ENCODE measurements around the gene ZNF385A.

The ZNF385A gene

GRCh38 chr12:54378796-54379397 lies 5.6 kb downstream of the ZNF385A start:
- Histone ChIP-seq H3K36me3 (ENCODE audit: control insufficient read depth, insufficient read depth, low read length) (no peaks in the 10 kb centered on the region; the same call in 1 of the 2 replicates), H3K4me3 (replicated peaks; ENCODE audit: low read depth, low read length) (no peak overlapping the region), H3K27me3 (replicated peaks; ENCODE audit: control insufficient read depth, insufficient read depth, low read length) (no peaks in the 10 kb centered on the region; the same call in 1 of the 2 replicates)
- no peak for DNase-seq (ENCODE audit: extremely low read depth, insufficient read length)
- no peak for TF ChIP-seq CTCF (IDR thresholded peaks at IDR 0.05; ENCODE audit: insufficient read depth, low read length, poor library complexity, severe bottlenecking)

GRCh38 chr12:54377797-54378515 lies 6.6 kb downstream of the ZNF385A start:
- no peak for TF ChIP-seq CTCF (IDR thresholded peaks at IDR 0.05; ENCODE audit: insufficient read depth, low read length, poor library complexity, severe bottlenecking)
- no peak overlapping the region for H3K4me3 ChIP-seq (replicated peaks; ENCODE audit: low read depth, low read length)
- no peaks in the 10 kb centered on the region; the same call in 1 of the 2 replicates for H3K36me3 ChIP-seq (ENCODE audit: control insufficient read depth, insufficient read depth, low read length)
- DNase-seq (ENCODE audit: extremely low read depth, insufficient read length), result no peak
- no peaks in the 10 kb centered on the region; the same call in 1 of the 2 replicates for H3K27me3 ChIP-seq (replicated peaks; ENCODE audit: control insufficient read depth, insufficient read depth, low read length)

- no peaks in the 10 kb centered on the region; the same call in 1 of the 2 replicates for H3K27me3 ChIP-seq (replicated peaks; ENCODE audit: control insufficient read depth, insufficient read depth, low read length)
- DNase-seq (ENCODE audit: extremely low read depth, insufficient read length), result no peak
- no peak for TF ChIP-seq CTCF (IDR thresholded peaks at IDR 0.05; ENCODE audit: insufficient read depth, low read length, poor library complexity, severe bottlenecking)
- no peaks in the 10 kb centered on the region; the same call in 1 of the 2 replicates for H3K36me3 ChIP-seq (ENCODE audit: control insufficient read depth, insufficient read depth, low read length)
- no peak overlapping the region for H3K4me3 ChIP-seq (replicated peaks; ENCODE audit: low read depth, low read length)
These were observed 7.5 kb downstream of the ZNF385A start for GRCh38 chr12:54377007-54377406.

- H3K4me3 ChIP-seq (replicated peaks; ENCODE audit: low read depth, low read length), result no peak overlapping the region
- TF ChIP-seq CTCF (IDR thresholded peaks at IDR 0.05; ENCODE audit: insufficient read depth, low read length, poor library complexity, severe bottlenecking), result no peak
- H3K36me3 ChIP-seq (ENCODE audit: control insufficient read depth, insufficient read depth, low read length), result no peaks in the 10 kb centered on the region; the same call in 1 of the 2 replicates
- H3K27me3 ChIP-seq (replicated peaks; ENCODE audit: control insufficient read depth, insufficient read depth, low read length), result no peaks in the 10 kb centered on the region; the same call in 1 of the 2 replicates
- no peak for DNase-seq (ENCODE audit: extremely low read depth, insufficient read length)
These were observed 7.9 kb downstream of the ZNF385A start for GRCh38 chr12:54376596-54376995.

- Histone ChIP-seq H3K36me3 (ENCODE audit: control insufficient read depth, insufficient read depth, low read length) (no peaks in the 10 kb centered on the region; the same call in 1 of the 2 replicates), H3K27me3 (replicated peaks; ENCODE audit: control insufficient read depth, insufficient read depth, low read length) (no peaks in the 10 kb centered on the region; the same call in 1 of the 2 replicates), H3K4me3 (replicated peaks; ENCODE audit: low read depth, low read length) (no peak overlapping the region)
- TF ChIP-seq CTCF (IDR thresholded peaks at IDR 0.05; ENCODE audit: insufficient read depth, low read length, poor library complexity, severe bottlenecking), result no peak
- no peak for DNase-seq (ENCODE audit: extremely low read depth, insufficient read length)
These were observed 9.3 kb downstream of the ZNF385A start for GRCh38 chr12:54375259-54375579.
